Mesenchymal stem cell (in vitro differentiated cells and primary cell): ENCODE measurements around the gene TM9SF2.

Source experiments
- DNase-seq: peaks from one replicate; pipeline ENCODE4 v3.0.0-alpha.2; 2013
- H2AFZ ChIP-seq: one replicate; pipeline ENCODE4 v1.6.1; 2013; ENCODE audit warnings: low read depth, mild to moderate bottlenecking, control low read depth, inconsistent platforms, low read length, moderate library complexity
- H2AK5ac ChIP-seq: 2 replicates; pipeline ENCODE4 v1.6.1; 2013; ENCODE audit warnings: low read length, moderate library complexity, mild to moderate bottlenecking, inconsistent platforms; ENCODE audit not compliant: severe bottlenecking
- H2BK120ac ChIP-seq: one replicate; pipeline ENCODE4 v1.6.1; 2013; ENCODE audit warnings: low read depth, mild to moderate bottlenecking, inconsistent platforms, low read length, moderate library complexity
- H2BK12ac ChIP-seq, 2 experiments: one replicate each; pipeline ENCODE4 v1.6.1; 2013; ENCODE audit warnings: inconsistent platforms in 2 of 2, low read length in 2 of 2, mild to moderate bottlenecking in 2 of 2, moderate library complexity in 2 of 2, control low read depth in 1 of 2
- H2BK15ac ChIP-seq: one replicate; pipeline ENCODE4 v1.6.1; 2013; ENCODE audit warnings: mild to moderate bottlenecking, low read depth, inconsistent platforms; ENCODE audit not compliant: poor library complexity, severe bottlenecking
- H2BK5ac ChIP-seq: 2 replicates; pipeline ENCODE4 v1.6.1; 2013; ENCODE audit warnings: low read depth, mild to moderate bottlenecking, low read length, control low read depth, inconsistent platforms; ENCODE audit not compliant: poor library complexity, severe bottlenecking
- H3K14ac ChIP-seq, 2 experiments: one replicate each; pipeline ENCODE4 v1.6.1; 2013; ENCODE audit warnings: inconsistent platforms in 2 of 2, low read length in 2 of 2, control low read depth in 1 of 2, mild to moderate bottlenecking in 1 of 2, moderate library complexity in 1 of 2
- H3K18ac ChIP-seq, 2 experiments: one replicate each; pipeline ENCODE4 v1.6.1; 2013; ENCODE audit warnings: inconsistent platforms in 2 of 2, low read length in 2 of 2, control low read depth in 1 of 2, low read depth in 1 of 2, mild to moderate bottlenecking in 1 of 2
- H3K23ac ChIP-seq, 2 experiments: one replicate each; pipeline ENCODE4 v1.6.1; 2013; ENCODE audit warnings: inconsistent platforms in 2 of 2, low read length in 2 of 2, mild to moderate bottlenecking in 2 of 2, moderate library complexity in 2 of 2, control low read depth in 1 of 2
- H3K27ac ChIP-seq: 2 replicates; pipeline ENCODE4 v1.5.1; 2013; ENCODE audit warnings: mild to moderate bottlenecking, moderate library complexity, low read length, control low read depth, inconsistent platforms; ENCODE audit not compliant: poor library complexity, severe bottlenecking
- H3K27me3 ChIP-seq, 2 experiments: 2 replicates each; pipeline versions ENCODE4 v1.6.1 to v1.7.0; 2013; ENCODE audit warnings: low read length in 2 of 2, mild to moderate bottlenecking in 2 of 2, moderate library complexity in 2 of 2, control low read depth in 1 of 2, inconsistent platforms in 1 of 2; ENCODE audit not compliant: control insufficient read depth in 1 of 2, insufficient read depth in 1 of 2
- H3K36me3 ChIP-seq, 2 experiments: 2 replicates each; pipeline versions ENCODE4 v1.6.1 to v1.7.0; 2013; ENCODE audit warnings: low read length in 2 of 2, control low read depth in 1 of 2, inconsistent platforms in 1 of 2, low read depth in 1 of 2, mild to moderate bottlenecking in 1 of 2; ENCODE audit not compliant: insufficient read depth in 2 of 2, control insufficient read depth in 1 of 2
- H3K4ac ChIP-seq, 2 experiments: one replicate each; pipeline ENCODE4 v1.6.1; 2013; ENCODE audit warnings: inconsistent platforms in 2 of 2, low read length in 2 of 2, mild to moderate bottlenecking in 2 of 2, moderate library complexity in 2 of 2, control low read depth in 1 of 2, low read depth in 1 of 2
- H3K4me1 ChIP-seq: 2 replicates; pipeline ENCODE4 v1.6.1; 2013; ENCODE audit warnings: low read depth, low read length, control low read depth; ENCODE audit not compliant: control insufficient read depth, insufficient read depth
- H3K4me2 ChIP-seq: 2 replicates; pipeline ENCODE4 v1.6.1; 2013; ENCODE audit warnings: low read length, mild to moderate bottlenecking, inconsistent platforms; ENCODE audit not compliant: poor library complexity, severe bottlenecking
- H3K4me3 ChIP-seq, 2 experiments: 2 replicates each; pipeline versions ENCODE4 v1.5.1 to v1.7.0; 2013; ENCODE audit warnings: low read length in 2 of 2, mild to moderate bottlenecking in 2 of 2, control low read depth in 1 of 2, low read depth in 1 of 2; ENCODE audit not compliant: insufficient read depth in 1 of 2
- H3K79me1 ChIP-seq: replicated peaks from 2 replicates; pipeline ENCODE4 v1.6.1; 2013; ENCODE audit warnings: mild to moderate bottlenecking, control low read depth, low read length, inconsistent platforms; ENCODE audit not compliant: poor library complexity, severe bottlenecking
- H3K9ac ChIP-seq: 2 replicates; pipeline ENCODE4 v1.7.0; 2013; ENCODE audit warnings: mild to moderate bottlenecking, low read length, moderate library complexity
- H3K9me3 ChIP-seq: 2 replicates; pipeline ENCODE4 v1.7.0; 2013; ENCODE audit warnings: mild to moderate bottlenecking, low read length; ENCODE audit not compliant: control insufficient read depth
- H4K8ac ChIP-seq: one replicate; pipeline ENCODE4 v1.6.1; 2013; ENCODE audit warnings: inconsistent platforms, mild to moderate bottlenecking, low read length, moderate library complexity
- H4K91ac ChIP-seq: one replicate; pipeline ENCODE4 v1.6.1; 2013; ENCODE audit warnings: mild to moderate bottlenecking, low read length, inconsistent platforms
- WGBS: methylation state at CpG from one replicate; pipeline ENCODE4 v1.1.7; 2013; ENCODE audit warnings: mixed read lengths; 5-methylcytosine and 5-hydroxymethylcytosine counted together

TM9SF2 gene

DNA sequence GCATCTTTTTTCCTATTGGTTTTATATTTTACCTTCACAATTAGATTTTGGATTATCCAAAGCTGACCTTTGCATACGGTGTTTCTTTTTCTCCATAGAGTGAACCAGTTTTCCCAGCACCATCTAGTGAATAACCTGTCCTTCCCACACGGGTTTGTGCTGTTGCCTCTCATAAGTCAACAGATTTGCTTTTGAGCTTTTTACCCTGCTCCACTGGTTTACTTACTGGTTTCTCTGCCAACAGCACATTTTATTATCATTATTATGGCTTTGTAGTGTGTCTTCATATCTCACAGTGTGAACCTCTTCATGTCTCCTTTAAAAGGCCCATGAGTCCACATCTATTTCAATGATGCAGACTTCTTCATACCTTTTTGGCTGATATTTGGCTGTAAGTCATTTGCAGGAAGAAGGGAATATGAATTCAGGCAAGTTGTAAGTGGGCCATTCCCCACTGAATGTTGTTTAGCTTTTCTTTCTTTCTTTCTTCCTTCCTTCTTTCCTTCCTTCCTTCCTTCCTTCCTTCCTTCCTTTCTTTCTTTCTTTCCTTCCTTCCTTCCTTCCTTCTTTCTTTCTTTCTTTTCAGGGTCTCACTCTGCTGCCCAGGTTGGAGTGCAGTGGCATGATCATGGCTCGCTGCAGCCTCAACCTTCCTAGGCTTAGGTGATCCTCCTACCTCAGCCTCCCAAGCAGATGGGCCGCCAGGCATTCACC lies 86.8 kb downstream of the TM9SF2 start:
- no peak for DNase-seq
- H3K23ac ChIP-seq = no peak overlapping the region
- no peak overlapping the region for H2BK12ac ChIP-seq
- H2BK120ac ChIP-seq = no peak overlapping the region
- no peak overlapping the region for H4K8ac ChIP-seq
- no peak overlapping the region for H3K4me2 ChIP-seq
- no peak overlapping the region for H2AFZ ChIP-seq
- no peak overlapping the region for H3K4ac ChIP-seq
- no peak overlapping the region for H2BK5ac ChIP-seq
- H3K27me3 ChIP-seq = no peaks in the 10 kb centered on the region
- H3K4me1 ChIP-seq = no peaks in the 10 kb centered on the region
- no peak overlapping the region for H3K14ac ChIP-seq
- no peaks in the 10 kb centered on the region for H3K36me3 ChIP-seq
- no peak overlapping the region for H3K4me3 ChIP-seq
- H3K79me1 ChIP-seq = no peaks in the 10 kb centered on the region
- H2BK15ac ChIP-seq = no peak overlapping the region
- no peak overlapping the region for H3K27ac ChIP-seq
- no peaks in the 10 kb centered on the region for H3K9me3 ChIP-seq
- no peak overlapping the region for H4K91ac ChIP-seq
- H3K18ac ChIP-seq = no peak overlapping the region
- H3K9ac ChIP-seq = no peak overlapping the region
- WGBS = 92% methylated on average over 4 of the region's 4 CpGs
- H2AK5ac ChIP-seq = no peak overlapping the region

DNA sequence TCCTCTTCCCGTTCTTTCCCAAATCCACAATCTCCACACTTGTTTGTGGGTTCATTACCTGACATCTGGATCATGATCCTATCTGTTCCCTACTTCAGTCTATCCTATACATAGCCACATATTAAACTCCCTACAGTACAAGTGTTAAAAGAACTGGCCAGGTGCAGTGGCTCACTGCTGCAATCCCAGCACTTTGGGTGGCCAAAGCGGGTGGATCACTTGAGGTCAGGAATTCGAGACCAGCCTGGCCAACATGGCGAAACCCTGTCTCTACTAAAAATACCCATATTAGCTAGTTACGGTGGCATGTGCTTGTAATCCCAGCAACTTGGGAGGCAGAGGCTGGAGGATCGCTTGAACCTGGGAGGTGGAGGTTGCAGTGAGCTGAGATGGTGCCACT lies 88.3 kb downstream of the TM9SF2 start:
- Histone ChIP-seq H2BK15ac (no peak overlapping the region), H3K4ac (no peak overlapping the region), H3K14ac (no peak overlapping the region), H2BK5ac (no peak overlapping the region), H3K36me3 (no peaks in the 10 kb centered on the region), H2BK120ac (no peak overlapping the region), H3K4me3 (no peak overlapping the region), H2AFZ (no peak overlapping the region), H3K27ac (no peak overlapping the region), H3K79me1 (no peaks in the 10 kb centered on the region), H4K8ac (no peak overlapping the region), H3K27me3 (no peaks in the 10 kb centered on the region), H3K9ac (no peak overlapping the region), H3K4me2 (no peak overlapping the region), H2AK5ac (no peak overlapping the region), H2BK12ac (no peak overlapping the region), H3K23ac (no peak overlapping the region), H3K4me1 (no peaks in the 10 kb centered on the region), H3K9me3 (no peaks in the 10 kb centered on the region), H4K91ac (no peak overlapping the region), H3K18ac (no peak overlapping the region)
- no peak for DNase-seq
- WGBS = 99% methylated on average over 6 of the region's 6 CpGs

DNA sequence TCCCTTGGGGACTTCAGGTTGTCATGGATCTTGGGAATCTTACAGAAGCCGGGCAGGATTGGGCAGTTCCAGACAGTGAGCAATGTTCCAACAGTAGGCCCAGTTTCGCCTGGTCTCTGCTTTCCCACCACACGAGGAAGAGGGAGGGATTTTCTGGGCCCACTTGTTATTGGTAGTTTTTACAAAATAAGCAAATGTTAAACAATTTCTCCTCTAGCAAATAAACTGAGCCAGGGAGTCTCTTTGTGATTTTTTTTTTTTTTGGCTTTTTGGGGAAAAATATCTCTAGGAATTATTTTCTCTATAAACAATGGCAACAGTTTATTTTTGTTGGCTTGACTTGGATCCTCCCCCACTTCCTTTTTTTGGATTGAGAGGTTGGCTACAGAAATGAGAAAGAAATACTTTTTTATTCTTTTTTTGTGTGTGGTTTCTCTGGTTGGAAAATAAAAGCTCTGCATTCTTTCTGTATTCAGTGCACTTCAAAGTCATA lies 89.3 kb downstream of the TM9SF2 start:
- no peaks in the 10 kb centered on the region for H3K79me1 ChIP-seq
- H4K8ac ChIP-seq = no peak overlapping the region
- peaks cover 0 to 3% of the 10 kb centered on the region in 2 experiments for H3K27me3 ChIP-seq
- no peak overlapping the region for H2BK15ac ChIP-seq
- H2AFZ ChIP-seq = no peak overlapping the region
- no peak overlapping the region for H3K14ac ChIP-seq
- no peak overlapping the region for H3K4me2 ChIP-seq
- H3K36me3 ChIP-seq = no peaks in the 10 kb centered on the region
- no peak overlapping the region for H3K4me3 ChIP-seq
- WGBS = 100% methylated on average over 1 of the region's 3 CpGs
- no peak overlapping the region for H3K18ac ChIP-seq
- no peak overlapping the region for H4K91ac ChIP-seq
- no peak overlapping the region for H3K23ac ChIP-seq
- no peak overlapping the region for H2BK120ac ChIP-seq
- no peaks in the 10 kb centered on the region for H3K9me3 ChIP-seq
- H3K4ac ChIP-seq = no peak overlapping the region
- H3K4me1 ChIP-seq = no peaks in the 10 kb centered on the region
- no peak overlapping the region for H2AK5ac ChIP-seq
- no peak overlapping the region for H3K27ac ChIP-seq
- DNase-seq = no peak
- H2BK5ac ChIP-seq = no peak overlapping the region
- H2BK12ac ChIP-seq = no peak overlapping the region
- H3K9ac ChIP-seq = no peak overlapping the region

DNA sequence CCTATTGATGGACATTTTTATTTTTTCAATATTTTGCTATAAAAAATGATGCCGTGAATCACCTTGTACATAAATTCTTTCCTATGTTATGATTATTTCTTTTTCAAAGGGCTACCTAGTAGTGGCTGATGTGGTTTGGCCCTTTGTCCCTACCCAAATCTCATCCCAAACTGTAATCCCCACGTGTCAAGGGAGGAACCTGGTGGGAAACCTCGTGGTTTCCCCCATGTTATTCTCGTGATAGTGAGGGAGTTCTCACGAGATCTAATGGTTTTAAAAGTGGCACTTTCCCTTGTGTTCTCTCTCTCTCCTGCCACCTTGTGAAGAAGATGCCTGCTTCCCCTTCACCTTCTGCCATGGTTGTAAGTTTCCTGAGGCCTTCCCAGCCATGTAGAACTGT lies 94.9 kb downstream of the TM9SF2 start:
- Histone ChIP-seq H3K9ac (no peak overlapping the region), H2BK5ac (no peak overlapping the region), H2AK5ac (no peak overlapping the region), H2BK15ac (no peak overlapping the region), H3K9me3 (no peaks in the 10 kb centered on the region), H3K4me2 (no peak overlapping the region), H3K4me1 (no peaks in the 10 kb centered on the region), H2BK12ac (no peak overlapping the region), H2BK120ac (no peak overlapping the region), H3K27ac (no peak overlapping the region), H3K18ac (no peak overlapping the region), H3K14ac (no peak overlapping the region), H4K91ac (no peak overlapping the region), H3K4me3 (no peak overlapping the region), H4K8ac (no peak overlapping the region), H3K4ac (no peak overlapping the region), H3K79me1 (no peaks in the 10 kb centered on the region), H3K27me3 (peaks cover 0 to 12% of the 10 kb centered on the region in 2 experiments), H3K36me3 (no peaks in the 10 kb centered on the region), H3K23ac (no peak overlapping the region), H2AFZ (no peak overlapping the region)
- no peak for DNase-seq
- WGBS = 87% methylated on average over 4 of the region's 5 CpGs
